Measurements from ENCODE around the gene CDCA4. TPM values are rescaled to one million over a fixed set of nuclear protein-coding genes. Genes with fewer than 3 reads are reported as not detected.

The CDCA4 gene
- total RNA-seq, 1 donor from 2014 or later = 40.1 TPM

- Mint-ChIP-seq H3K4me3 (ENCODE audit: unreplicated experiment) (no peak overlapping the region), H3K27ac (ENCODE audit: unreplicated experiment) (peak overlapping the region; percentile 52), H3K36me3 (ENCODE audit: low read depth, unreplicated experiment) (peaks cover 15% of the 10 kb centered on the region), H3K27me3 (ENCODE audit: unreplicated experiment) (peaks cover 4% of the 10 kb centered on the region), H3K4me1 (ENCODE audit: unreplicated experiment) (no peaks in the 10 kb centered on the region), H3K9me3 (ENCODE audit: unreplicated experiment) (peaks cover 5% of the 10 kb centered on the region)
- TF ChIP-seq, protein P1, sequence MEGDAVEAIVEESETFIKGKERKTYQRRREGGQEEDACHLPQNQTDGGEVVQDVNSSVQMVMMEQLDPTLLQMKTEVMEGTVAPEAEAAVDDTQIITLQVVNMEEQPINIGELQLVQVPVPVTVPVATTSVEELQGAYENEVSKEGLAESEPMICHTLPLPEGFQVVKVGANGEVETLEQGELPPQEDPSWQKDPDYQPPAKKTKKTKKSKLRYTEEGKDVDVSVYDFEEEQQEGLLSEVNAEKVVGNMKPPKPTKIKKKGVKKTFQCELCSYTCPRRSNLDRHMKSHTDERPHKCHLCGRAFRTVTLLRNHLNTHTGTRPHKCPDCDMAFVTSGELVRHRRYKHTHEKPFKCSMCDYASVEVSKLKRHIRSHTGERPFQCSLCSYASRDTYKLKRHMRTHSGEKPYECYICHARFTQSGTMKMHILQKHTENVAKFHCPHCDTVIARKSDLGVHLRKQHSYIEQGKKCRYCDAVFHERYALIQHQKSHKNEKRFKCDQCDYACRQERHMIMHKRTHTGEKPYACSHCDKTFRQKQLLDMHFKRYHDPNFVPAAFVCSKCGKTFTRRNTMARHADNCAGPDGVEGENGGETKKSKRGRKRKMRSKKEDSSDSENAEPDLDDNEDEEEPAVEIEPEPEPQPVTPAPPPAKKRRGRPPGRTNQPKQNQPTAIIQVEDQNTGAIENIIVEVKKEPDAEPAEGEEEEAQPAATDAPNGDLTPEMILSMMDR (IDR thresholded peaks at IDR 0.05; ENCODE audit: unreplicated experiment) = no peak
- no peak for DNase-seq (ENCODE audit: low spot score)
Measured at GRCh38 chr14:105005929-105006830, 14.7 kb downstream of the CDCA4 start.

GRCh38 chr14:105005329-105005928 lies 15.5 kb downstream of the CDCA4 start:
- peaks cover 5% of the 10 kb centered on the region for H3K9me3 Mint-ChIP-seq (ENCODE audit: unreplicated experiment)
- H3K27ac Mint-ChIP-seq (ENCODE audit: unreplicated experiment) = no peak overlapping the region
- H3K4me3 Mint-ChIP-seq (ENCODE audit: unreplicated experiment) = no peak overlapping the region
- DNase-seq (ENCODE audit: low spot score) = no peak
- H3K36me3 Mint-ChIP-seq (ENCODE audit: low read depth, unreplicated experiment) = peaks cover 11% of the 10 kb centered on the region
- no peaks in the 10 kb centered on the region for H3K4me1 Mint-ChIP-seq (ENCODE audit: unreplicated experiment)
- H3K27me3 Mint-ChIP-seq (ENCODE audit: unreplicated experiment) = peaks cover 4% of the 10 kb centered on the region
- TF ChIP-seq, protein P1 (IDR thresholded peaks at IDR 0.05; ENCODE audit: unreplicated experiment) = no peak

- Mint-ChIP-seq H3K4me1 (ENCODE audit: unreplicated experiment) (peaks cover 4% of the 10 kb centered on the region), H3K27me3 (ENCODE audit: unreplicated experiment) (peaks cover 4% of the 10 kb centered on the region), H3K4me3 (ENCODE audit: unreplicated experiment) (no peak overlapping the region), H3K9me3 (ENCODE audit: unreplicated experiment) (no peaks in the 10 kb centered on the region), H3K27ac (ENCODE audit: unreplicated experiment) (no peak overlapping the region), H3K36me3 (ENCODE audit: low read depth, unreplicated experiment) (peaks cover 12% of the 10 kb centered on the region)
- TF ChIP-seq, protein P1 (IDR thresholded peaks at IDR 0.05; ENCODE audit: unreplicated experiment) = no peak
- DNase-seq (ENCODE audit: low spot score) = no peak
Measured at GRCh38 chr14:104999361-104999760, 21.5 kb downstream of the CDCA4 start.

DNA sequence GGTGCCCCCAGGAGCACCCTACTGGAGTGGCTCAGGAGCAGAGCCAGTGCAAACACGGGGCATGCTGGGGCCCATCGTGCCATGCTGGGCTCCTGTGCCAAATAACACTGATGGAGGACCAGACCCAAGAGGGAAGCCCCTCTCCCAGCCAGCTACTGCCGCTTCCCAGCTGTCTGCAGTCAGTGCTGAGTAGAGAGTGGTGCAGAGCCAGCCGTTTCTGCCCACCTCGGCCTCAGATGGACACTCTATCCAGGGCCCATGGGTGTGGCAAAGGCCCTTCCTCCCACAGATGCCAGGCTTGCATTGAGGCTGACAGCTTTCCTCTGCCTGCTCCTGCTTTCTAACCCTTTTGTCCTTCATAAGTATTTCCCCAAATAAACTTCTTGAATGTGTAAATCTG lies 22.1 kb downstream of the CDCA4 start:
- Mint-ChIP-seq H3K27me3 (ENCODE audit: unreplicated experiment) (peaks cover 4% of the 10 kb centered on the region), H3K4me3 (ENCODE audit: unreplicated experiment) (no peak overlapping the region), H3K27ac (ENCODE audit: unreplicated experiment) (no peak overlapping the region), H3K36me3 (ENCODE audit: low read depth, unreplicated experiment) (peaks cover 17% of the 10 kb centered on the region), H3K4me1 (ENCODE audit: unreplicated experiment) (peaks cover 4% of the 10 kb centered on the region), H3K9me3 (ENCODE audit: unreplicated experiment) (no peaks in the 10 kb centered on the region)
- TF ChIP-seq, protein P1 (IDR thresholded peaks at IDR 0.05; ENCODE audit: unreplicated experiment) = no peak
- DNase-seq (ENCODE audit: low spot score) = no peak

DNA sequence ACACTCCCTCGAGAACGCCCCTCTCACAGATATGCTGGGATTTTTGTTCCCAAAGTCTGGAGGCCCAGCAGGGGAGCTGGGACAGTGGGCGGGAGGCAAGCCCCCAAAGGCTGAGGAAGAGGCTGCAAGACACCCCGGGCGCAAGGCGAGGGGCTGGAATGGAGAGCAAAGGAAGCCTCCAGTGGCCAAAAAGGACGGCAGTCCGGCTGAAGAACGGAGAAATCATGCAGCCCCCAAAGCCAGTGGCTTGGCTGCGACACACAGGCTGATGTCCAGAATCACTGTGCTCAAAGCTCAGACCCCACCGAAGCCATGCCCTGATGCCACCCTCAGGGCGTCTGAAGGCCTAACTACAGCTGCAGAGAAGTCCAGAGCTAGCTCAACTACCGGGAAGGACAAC lies 24.4 kb downstream of the CDCA4 start:
- H3K9me3 Mint-ChIP-seq (ENCODE audit: unreplicated experiment) = no peaks in the 10 kb centered on the region
- no peak overlapping the region for H3K27ac Mint-ChIP-seq (ENCODE audit: unreplicated experiment)
- no peak overlapping the region for H3K4me3 Mint-ChIP-seq (ENCODE audit: unreplicated experiment)

More for the DNA sequence above, 24.4 kb downstream of the CDCA4 start:
- DNase-seq (ENCODE audit: low spot score) = no peak
- TF ChIP-seq, protein P1 (IDR thresholded peaks at IDR 0.05; ENCODE audit: unreplicated experiment) = no peak
- Mint-ChIP-seq H3K27me3 (ENCODE audit: unreplicated experiment) (peaks cover 16% of the 10 kb centered on the region), H3K4me1 (ENCODE audit: unreplicated experiment) (peaks cover 19% of the 10 kb centered on the region), H3K36me3 (ENCODE audit: low read depth, unreplicated experiment) (peaks cover 38% of the 10 kb centered on the region)
